Measurements from ENCODE around the gene P2RX4. TPM values are rescaled to one million over a fixed set of nuclear protein-coding genes. Genes with fewer than 3 reads are reported as not detected.

P2RX4 gene
- total RNA-seq, 6 experiments from 2014 or later, result 11.5 to 79.7 (median 21.9) TPM

- TF ChIP-seq, protein P1, sequence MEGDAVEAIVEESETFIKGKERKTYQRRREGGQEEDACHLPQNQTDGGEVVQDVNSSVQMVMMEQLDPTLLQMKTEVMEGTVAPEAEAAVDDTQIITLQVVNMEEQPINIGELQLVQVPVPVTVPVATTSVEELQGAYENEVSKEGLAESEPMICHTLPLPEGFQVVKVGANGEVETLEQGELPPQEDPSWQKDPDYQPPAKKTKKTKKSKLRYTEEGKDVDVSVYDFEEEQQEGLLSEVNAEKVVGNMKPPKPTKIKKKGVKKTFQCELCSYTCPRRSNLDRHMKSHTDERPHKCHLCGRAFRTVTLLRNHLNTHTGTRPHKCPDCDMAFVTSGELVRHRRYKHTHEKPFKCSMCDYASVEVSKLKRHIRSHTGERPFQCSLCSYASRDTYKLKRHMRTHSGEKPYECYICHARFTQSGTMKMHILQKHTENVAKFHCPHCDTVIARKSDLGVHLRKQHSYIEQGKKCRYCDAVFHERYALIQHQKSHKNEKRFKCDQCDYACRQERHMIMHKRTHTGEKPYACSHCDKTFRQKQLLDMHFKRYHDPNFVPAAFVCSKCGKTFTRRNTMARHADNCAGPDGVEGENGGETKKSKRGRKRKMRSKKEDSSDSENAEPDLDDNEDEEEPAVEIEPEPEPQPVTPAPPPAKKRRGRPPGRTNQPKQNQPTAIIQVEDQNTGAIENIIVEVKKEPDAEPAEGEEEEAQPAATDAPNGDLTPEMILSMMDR (IDR thresholded peaks at IDR 0.05), result no peak
- no peak for TF ChIP-seq POLR2A (IDR thresholded peaks at IDR 0.05)
- intact Hi-C loops (cut with DNase I), result no loop called here
- Histone ChIP-seq H3K27me3 (no peaks in the 10 kb centered on the region), H3K4me3 (no peak overlapping the region), H3K27ac (peak overlapping the region; percentile 77 to 84 (median 79)), H3K4me1 (peaks cover 0 to 44% (median 18%) of the 10 kb centered on the region in 4 donors), H3K36me3 (no peaks in the 10 kb centered on the region), H3K9me3 (no peaks in the 10 kb centered on the region)
- no peak for ATAC-seq
- WGBS (ENCODE audit: insufficient coverage, low coverage, low lambda C conversion rate, missing lambda C conversion rate), result 87% methylated on average over 4 of the region's 4 CpGs
- DNase-seq, result no peak
Measured at GRCh38 chr12:121216102-121216501, 6.2 kb downstream of the P2RX4 start.

- H3K9me3 ChIP-seq, result no peaks in the 10 kb centered on the region
- peak overlapping the region; percentile 29 to 79 (median 77) for H3K27ac ChIP-seq
- H3K36me3 ChIP-seq, result no peaks in the 10 kb centered on the region
- DNase-seq (no peak), ATAC-seq (peak; percentile 55 to 69 (median 63))
- H3K4me3 ChIP-seq, result no peak overlapping the region
- TF ChIP-seq, protein P1 (IDR thresholded peaks at IDR 0.05), result no peak
- TF ChIP-seq POLR2A (IDR thresholded peaks at IDR 0.05), result no peak
- intact Hi-C loops (cut with DNase I), result no loop called here
- WGBS (ENCODE audit: insufficient coverage, low coverage, low lambda C conversion rate, missing lambda C conversion rate), result 23% methylated on average over 5 of the region's 8 CpGs
- no peaks in the 10 kb centered on the region for H3K27me3 ChIP-seq
- peaks cover 0 to 44% (median 18%) of the 10 kb centered on the region in 4 donors for H3K4me1 ChIP-seq
Measured at GRCh38 chr12:121217063-121217462, 7.1 kb downstream of the P2RX4 start.

DNA sequence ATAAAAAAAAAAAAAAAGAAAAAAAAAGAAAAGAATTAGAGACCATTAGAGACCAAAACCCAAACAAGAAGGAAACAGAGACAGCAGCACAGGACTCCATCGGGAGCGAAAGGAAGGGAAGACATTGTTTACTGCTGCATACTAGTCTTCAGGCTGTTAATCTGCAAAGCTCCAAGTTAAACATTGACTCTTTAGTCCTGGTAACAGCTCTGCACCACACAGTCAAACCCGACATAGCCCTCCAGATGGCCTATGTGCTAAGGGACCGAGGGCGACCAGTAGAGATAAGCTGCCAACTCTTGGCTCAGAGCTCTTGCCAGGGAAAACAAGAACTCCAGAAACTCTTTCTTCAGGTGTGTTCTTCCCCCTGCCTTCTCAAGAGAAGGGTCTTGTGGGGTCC lies 7.8 kb downstream of the P2RX4 start:
- TF ChIP-seq POLR2A (IDR thresholded peaks at IDR 0.05), result no peak
- TF ChIP-seq, protein P1 (IDR thresholded peaks at IDR 0.05), result no peak
- Histone ChIP-seq H3K4me1 (peaks cover 0 to 44% (median 18%) of the 10 kb centered on the region in 4 donors), H3K9me3 (no peaks in the 10 kb centered on the region), H3K27me3 (no peaks in the 10 kb centered on the region), H3K36me3 (no peaks in the 10 kb centered on the region), H3K27ac (peak overlapping the region; percentile 21 to 79 (median 77)), H3K4me3 (peak overlapping the region in 1 of 3 donors; percentile 1)
- WGBS (ENCODE audit: insufficient coverage, low coverage, low lambda C conversion rate, missing lambda C conversion rate), result 29% methylated on average over 4 of the region's 5 CpGs
- peak in 1 of 3 donors; percentile 66 for DNase-seq
- peak; percentile 58 to 77 (median 74) for ATAC-seq
- intact Hi-C loops (cut with DNase I), result no loop called here

DNA sequence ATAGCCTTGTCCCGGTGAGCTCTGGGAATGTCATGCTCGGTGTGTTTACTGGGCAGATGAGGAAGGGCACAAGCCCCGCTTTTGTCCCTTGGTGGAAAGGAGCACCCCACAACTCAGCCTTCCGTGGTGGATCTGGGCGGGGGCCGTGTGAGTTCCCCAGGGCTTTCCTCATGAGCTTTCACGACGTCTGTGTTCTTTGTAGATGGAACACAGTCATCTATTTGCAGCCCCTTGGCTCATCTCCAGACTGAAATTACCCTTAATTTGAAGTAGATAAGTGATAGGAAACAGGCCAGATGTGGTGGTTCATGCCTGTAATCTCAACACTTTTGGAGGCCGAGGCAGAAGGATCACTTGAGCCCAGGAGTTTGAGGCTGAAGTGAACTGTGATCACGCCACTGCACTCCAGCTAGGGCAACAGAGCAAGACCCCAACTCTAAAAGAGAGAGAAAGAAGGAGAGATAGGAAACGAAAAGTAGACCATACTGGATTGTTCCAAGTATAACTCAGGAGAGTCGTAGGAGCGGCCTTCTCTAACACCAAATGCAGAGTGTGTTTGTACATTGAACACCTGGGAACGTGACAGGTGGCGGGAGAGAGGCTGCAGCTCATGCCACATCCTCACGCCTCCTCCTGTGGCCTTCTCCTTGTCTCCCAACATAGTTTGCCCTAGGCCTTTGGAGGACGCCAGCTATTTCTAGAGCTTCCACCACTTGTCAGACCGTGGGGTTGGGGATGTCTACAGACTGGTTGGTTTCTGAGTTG lies 8.8 kb downstream of the P2RX4 start:
- intact Hi-C loops (cut with DNase I), result no loop called here
- TF ChIP-seq POLR2A (IDR thresholded peaks at IDR 0.05), result no peak
- TF ChIP-seq, protein P1 (IDR thresholded peaks at IDR 0.05), result no peak
- WGBS (ENCODE audit: insufficient coverage, low coverage, low lambda C conversion rate, missing lambda C conversion rate), result 75% methylated on average over 6 of the region's 18 CpGs
- Histone ChIP-seq H3K27ac (peak overlapping the region in 1 of 3 donors; percentile 77), H3K36me3 (no peaks in the 10 kb centered on the region), H3K9me3 (no peaks in the 10 kb centered on the region), H3K4me1 (peaks cover 0 to 45% (median 18%) of the 10 kb centered on the region in 4 donors), H3K27me3 (no peaks in the 10 kb centered on the region), H3K4me3 (no peak overlapping the region)
- DNase-seq (no peak), ATAC-seq (no peak)

All from right lobe of liver (tissue), 6 donors.